ENCODE data around the gene CHST9.

Gene CHST9

DNA sequence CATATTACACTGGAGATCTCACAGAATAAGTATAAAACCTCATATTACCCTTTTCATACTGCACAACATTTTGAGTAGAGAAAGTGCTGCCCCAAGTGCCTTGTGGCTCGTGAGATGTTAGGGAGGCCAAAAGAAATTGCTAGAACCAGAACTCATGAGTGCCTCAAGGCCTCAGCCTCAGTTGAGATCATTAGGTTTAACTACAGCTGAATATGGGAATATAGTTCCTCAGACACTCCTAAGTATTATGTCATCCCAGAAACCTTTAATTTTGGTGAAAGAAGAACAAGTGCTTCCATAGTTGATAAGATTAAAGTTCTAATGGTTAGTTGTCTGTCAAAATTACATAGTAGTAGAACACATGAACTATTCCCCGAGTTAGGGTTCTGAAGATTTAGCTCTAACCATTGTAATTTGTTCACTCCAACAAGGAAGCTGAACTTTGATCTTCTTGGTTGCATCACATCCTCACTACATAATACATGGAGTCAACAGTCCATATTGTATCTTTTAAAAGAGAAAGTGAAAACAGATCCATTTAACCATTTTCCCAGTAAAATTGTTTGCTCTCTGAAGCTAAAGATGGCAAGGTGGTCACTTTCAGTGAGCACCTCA is 310.0 kb downstream of the CHST9 start:
- Mint-ChIP-seq H3K27me3 (no peaks in the 10 kb centered on the region), H3K4me3 (no peak overlapping the region), H3K4me1 (ENCODE audit: low read depth) (no peaks in the 10 kb centered on the region), H3K36me3 (no peaks in the 10 kb centered on the region), H3K27ac (no peak overlapping the region), H3K9me3 (ENCODE audit: low read depth) (peaks cover 8% of the 10 kb centered on the region)

DNA sequence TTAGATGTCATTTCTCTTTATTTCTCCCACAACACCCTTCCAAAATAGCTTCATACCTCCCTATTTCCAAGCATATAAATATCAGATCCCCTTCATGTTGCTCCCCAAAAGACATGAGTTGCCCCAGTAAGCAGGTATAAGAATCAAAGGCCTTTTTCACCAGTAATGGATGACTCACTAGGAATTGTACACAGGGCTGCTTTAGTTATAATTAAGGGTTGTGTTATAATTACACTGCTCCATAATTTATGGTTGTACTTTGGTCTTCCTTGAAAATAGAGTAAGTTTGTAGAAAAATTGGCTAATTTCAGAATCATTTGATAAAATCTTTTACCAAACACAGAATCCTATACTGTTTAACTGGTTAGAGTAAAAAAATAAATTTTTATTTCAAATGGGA is 310.8 kb downstream of the CHST9 start:
- peaks cover 8% of the 10 kb centered on the region for H3K9me3 Mint-ChIP-seq (ENCODE audit: low read depth)
- H3K4me3 Mint-ChIP-seq: no peak overlapping the region
- no peaks in the 10 kb centered on the region for H3K27me3 Mint-ChIP-seq
- no peaks in the 10 kb centered on the region for H3K36me3 Mint-ChIP-seq
- no peak overlapping the region for H3K27ac Mint-ChIP-seq
- H3K4me1 Mint-ChIP-seq (ENCODE audit: low read depth): no peaks in the 10 kb centered on the region

DNA sequence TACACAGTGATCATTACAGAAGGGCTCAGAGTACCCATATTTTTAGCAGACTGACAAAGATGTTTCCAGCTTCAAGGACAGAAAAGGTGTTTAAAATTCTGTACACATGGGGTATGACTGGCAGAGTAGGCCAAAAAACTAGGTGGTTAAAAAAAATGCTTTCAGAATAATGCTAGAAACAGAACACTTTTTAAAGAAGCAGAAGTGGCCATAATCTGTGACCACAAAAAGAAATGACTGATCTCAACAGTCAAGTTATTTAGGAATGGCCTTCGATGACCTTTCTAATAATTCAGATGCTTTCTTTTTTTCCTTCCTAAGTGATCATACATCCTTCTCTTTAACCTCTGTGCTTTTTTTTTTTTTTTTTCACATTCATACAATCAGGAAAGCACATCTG is 315.5 kb downstream of the CHST9 start:
- H3K36me3 Mint-ChIP-seq: no peaks in the 10 kb centered on the region
- H3K9me3 Mint-ChIP-seq (ENCODE audit: low read depth): peaks cover 4% of the 10 kb centered on the region
- no peaks in the 10 kb centered on the region for H3K27me3 Mint-ChIP-seq
- H3K4me3 Mint-ChIP-seq: no peak overlapping the region
- no peak overlapping the region for H3K27ac Mint-ChIP-seq
- no peaks in the 10 kb centered on the region for H3K4me1 Mint-ChIP-seq (ENCODE audit: low read depth)

DNA sequence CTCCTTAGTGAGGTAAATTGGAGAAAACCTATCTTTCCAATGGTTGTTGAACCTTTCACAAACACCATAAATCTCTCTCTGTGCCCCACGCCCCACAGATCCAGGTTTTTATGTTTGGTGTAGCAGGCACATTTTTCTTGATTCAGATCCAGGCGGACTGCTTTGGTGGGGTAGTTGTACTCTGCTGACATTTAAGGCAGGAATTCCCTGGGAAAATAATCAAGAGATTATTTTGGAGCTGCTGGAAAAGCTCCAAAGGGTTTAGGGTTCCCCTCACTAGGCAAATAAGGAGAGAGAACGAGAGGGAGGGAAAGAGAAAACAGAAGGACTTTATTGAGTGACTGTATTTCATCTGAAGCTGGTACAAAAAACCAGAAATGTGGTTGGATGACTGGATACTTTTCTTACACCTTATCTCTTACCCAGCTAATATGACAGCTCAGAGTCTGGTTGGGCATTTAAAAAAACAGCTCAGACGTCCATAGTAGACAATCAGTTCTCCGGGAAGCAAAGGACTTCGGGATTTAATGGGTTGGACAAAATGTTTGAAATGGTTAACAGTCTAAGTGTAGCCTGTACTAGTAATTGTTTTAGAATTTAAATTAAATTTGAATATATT is 316.0 kb downstream of the CHST9 start:
- H3K9me3 Mint-ChIP-seq (ENCODE audit: low read depth): peaks cover 4% of the 10 kb centered on the region
- peaks cover 4% of the 10 kb centered on the region for H3K27me3 Mint-ChIP-seq
- H3K27ac Mint-ChIP-seq: no peak overlapping the region
- no peaks in the 10 kb centered on the region for H3K36me3 Mint-ChIP-seq
- no peaks in the 10 kb centered on the region for H3K4me1 Mint-ChIP-seq (ENCODE audit: low read depth)
- H3K4me3 Mint-ChIP-seq: no peak overlapping the region

DNA sequence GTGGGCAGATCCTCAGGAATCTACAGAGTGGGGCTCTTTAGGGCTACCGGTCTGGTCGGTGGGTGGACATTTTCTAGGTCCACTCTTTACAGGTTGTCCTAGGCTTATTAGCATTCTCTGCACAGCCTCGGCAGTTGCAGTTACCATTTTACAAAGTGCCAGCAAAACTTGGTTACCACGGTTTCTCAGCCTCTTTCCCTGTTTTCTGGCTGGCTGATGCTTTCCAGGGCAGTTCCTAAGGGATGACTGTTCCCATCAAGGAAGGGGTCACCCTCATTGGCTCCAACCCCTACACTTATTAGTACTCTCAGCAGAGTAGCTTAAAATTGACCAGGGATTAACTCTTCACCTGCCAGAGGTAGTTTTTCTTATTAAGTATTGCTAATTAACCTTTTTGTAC is 317.6 kb downstream of the CHST9 start:
- Mint-ChIP-seq H3K36me3 (no peaks in the 10 kb centered on the region), H3K9me3 (ENCODE audit: low read depth) (peaks cover 4% of the 10 kb centered on the region), H3K27me3 (peaks cover 7% of the 10 kb centered on the region), H3K27ac (no peak overlapping the region), H3K4me1 (ENCODE audit: low read depth) (no peaks in the 10 kb centered on the region), H3K4me3 (no peak overlapping the region)

DNA sequence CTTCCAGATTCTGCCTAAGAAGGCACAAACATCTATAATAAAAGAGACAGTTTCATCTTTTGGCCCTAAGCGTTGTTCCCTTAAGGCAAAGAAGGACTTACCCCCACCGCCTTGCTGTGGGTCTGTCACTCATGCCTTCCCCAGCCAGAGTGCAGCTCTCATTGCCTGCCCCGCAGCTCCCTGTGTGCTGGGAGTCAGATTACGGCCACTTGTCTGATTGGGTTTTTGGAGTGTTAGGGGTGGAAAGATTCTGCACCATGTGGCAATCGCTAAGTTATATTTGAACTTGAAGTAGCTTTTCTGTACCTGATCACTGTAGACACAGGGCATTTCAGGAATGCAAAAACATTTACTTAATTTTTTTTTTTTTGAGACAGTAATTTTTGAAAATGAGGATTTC is 319.6 kb downstream of the CHST9 start, which contains the start of gene AQP4:
TSS of gene AQP4 (minus strand) at position 151 of the 400 bp plus-strand sequence. CDS start at position 133, 18 bp downstream.
- H3K36me3 Mint-ChIP-seq: no peaks in the 10 kb centered on the region
- no peak within 1 kb of the TSS for H3K27ac Mint-ChIP-seq
- no peaks in the 10 kb centered on the region for H3K4me1 Mint-ChIP-seq (ENCODE audit: low read depth)
- H3K9me3 Mint-ChIP-seq (ENCODE audit: low read depth): no peaks in the 10 kb centered on the region
- peaks cover 14% of the 10 kb centered on the region for H3K27me3 Mint-ChIP-seq
- H3K4me3 Mint-ChIP-seq: no peak within 1 kb of the TSS

DNA sequence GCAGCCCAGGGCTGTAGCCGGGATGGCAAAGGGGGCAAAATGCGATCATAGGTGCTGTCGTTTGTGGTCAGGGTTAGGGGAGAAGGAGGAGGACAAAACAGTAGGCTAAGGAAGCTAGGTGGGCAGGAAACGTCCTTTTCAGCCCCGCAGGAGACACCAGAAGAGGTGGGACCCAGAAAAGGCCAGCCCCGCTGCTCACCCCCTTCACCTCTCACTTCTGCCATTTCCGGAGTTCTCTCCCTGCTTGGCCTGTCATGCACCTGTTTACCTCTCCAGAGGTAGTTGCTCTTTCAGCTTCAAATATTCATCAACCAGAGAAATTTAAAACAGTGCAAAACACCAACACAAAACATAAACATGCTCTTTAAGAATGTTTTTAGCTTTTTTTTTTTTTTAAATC is 320.4 kb downstream of the CHST9 start:
- H3K36me3 Mint-ChIP-seq: no peaks in the 10 kb centered on the region
- no peaks in the 10 kb centered on the region for H3K9me3 Mint-ChIP-seq (ENCODE audit: low read depth)
- H3K27ac Mint-ChIP-seq: no peak overlapping the region
- no peak overlapping the region for H3K4me3 Mint-ChIP-seq
- H3K27me3 Mint-ChIP-seq: peaks cover 14% of the 10 kb centered on the region
- H3K4me1 Mint-ChIP-seq (ENCODE audit: low read depth): no peaks in the 10 kb centered on the region

DNA sequence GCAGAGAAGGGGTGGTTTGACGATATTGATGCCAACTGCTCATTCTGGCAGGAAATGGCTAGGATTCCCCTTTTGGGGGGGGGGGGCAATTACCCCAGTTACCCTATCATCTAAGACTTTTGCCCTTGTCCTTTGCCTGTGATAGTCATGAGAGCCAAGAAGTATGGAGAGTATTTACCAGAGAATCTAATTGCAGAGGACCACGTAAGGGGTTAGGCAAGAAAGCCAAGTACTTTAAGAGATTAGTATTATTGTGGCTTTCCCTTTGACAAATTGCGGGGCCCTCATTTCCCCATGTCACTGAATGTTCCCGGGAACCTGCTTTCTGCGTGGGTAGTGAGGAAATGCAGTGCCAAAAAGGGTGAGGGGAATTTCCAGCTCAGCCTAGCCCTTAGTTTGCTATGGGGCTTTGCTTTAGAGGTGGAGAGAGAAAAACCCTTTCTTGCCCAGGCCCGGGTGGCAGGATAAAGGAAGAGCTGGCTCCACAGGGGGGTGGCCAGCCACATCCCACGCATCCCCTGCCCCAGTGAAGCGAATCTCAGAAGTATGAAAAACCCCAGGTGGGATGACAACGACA is 321.1 kb downstream of the CHST9 start:
- H3K9me3 Mint-ChIP-seq (ENCODE audit: low read depth): no peaks in the 10 kb centered on the region
- peaks cover 14% of the 10 kb centered on the region for H3K27me3 Mint-ChIP-seq
- H3K36me3 Mint-ChIP-seq: no peaks in the 10 kb centered on the region
- H3K4me3 Mint-ChIP-seq: no peak overlapping the region
- no peaks in the 10 kb centered on the region for H3K4me1 Mint-ChIP-seq (ENCODE audit: low read depth)
- no peak overlapping the region for H3K27ac Mint-ChIP-seq

DNA sequence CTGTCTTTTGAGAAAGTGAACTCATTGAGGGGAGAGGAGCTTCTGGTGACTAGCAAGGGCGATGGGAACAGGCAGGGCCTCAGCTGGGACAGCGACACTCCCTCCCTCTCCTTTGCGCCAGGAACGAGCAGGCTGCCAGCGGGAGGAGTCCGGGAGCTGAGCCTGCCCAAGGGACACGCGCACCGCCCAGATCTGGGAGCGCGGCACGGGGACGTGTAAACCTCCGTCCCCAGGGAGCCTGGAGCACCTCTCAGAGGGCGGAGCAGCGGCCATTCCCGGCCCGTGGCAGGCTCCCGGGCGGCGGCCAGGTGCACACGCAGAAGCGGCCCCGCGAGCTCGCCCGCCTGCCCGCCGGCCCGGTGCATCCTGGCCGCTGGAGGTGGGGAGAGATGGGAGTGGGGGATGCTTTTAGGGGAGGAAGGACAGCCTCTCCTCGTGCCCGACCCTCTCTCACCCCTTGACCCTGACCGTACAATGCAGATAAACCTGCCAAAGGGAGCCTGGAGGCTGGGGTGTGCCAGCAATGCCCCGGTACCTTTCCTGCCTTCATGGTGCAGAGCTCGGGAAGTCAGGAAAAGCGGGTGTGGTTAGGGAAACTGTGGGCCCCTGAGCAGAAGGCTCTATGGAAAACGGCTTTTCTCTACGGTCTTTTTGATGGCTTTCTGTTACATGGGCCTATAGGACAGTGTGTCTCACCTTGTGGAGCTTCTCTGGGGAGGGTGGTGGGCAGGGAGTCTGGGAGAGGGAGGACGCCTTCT is 321.8 kb downstream of the CHST9 start:
- no peaks in the 10 kb centered on the region for H3K36me3 Mint-ChIP-seq
- H3K4me1 Mint-ChIP-seq (ENCODE audit: low read depth): no peaks in the 10 kb centered on the region
- H3K9me3 Mint-ChIP-seq (ENCODE audit: low read depth): no peaks in the 10 kb centered on the region
- no peak overlapping the region for H3K4me3 Mint-ChIP-seq
- no peak overlapping the region for H3K27ac Mint-ChIP-seq
- peaks cover 14% of the 10 kb centered on the region for H3K27me3 Mint-ChIP-seq

DNA sequence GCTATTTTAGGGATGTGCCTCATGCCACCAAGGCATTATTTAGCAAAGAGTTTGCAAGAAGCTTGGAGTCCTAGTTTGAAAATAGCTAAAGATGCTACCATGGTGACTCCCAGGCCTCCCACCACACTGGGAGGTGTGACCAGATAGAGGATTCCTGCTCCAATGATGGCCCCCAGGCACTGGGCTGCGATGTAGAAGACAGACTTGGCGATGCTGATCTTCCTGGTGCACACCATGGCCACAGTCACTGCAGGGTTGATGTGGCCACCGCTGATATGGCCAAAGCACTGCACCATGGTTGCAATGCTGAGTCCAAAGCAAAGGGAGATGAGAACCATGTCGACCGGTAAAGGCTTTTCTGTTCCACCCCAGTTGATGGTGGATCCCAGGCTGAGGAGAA is 323.0 kb downstream of the CHST9 start:
- no peak overlapping the region for H3K4me3 Mint-ChIP-seq
- no peaks in the 10 kb centered on the region for H3K36me3 Mint-ChIP-seq
- no peaks in the 10 kb centered on the region for H3K4me1 Mint-ChIP-seq (ENCODE audit: low read depth)
- H3K27me3 Mint-ChIP-seq: peaks cover 14% of the 10 kb centered on the region
- H3K9me3 Mint-ChIP-seq (ENCODE audit: low read depth): no peaks in the 10 kb centered on the region
- H3K27ac Mint-ChIP-seq: no peak overlapping the region

All from activated naive CD8-positive, alpha-beta T cell (primary cell).